T-helper 2 cell treated with Interferon-gamma antibody and Interleukin-4, amounts not matched to agents 5 μg/mL and 100 μg/mL, for 36 hours (primary cell): ENCODE measurements around the gene PF4V1.

Source experiments
- DNase-seq: peaks from one replicate; pipeline ENCODE4 v3.0.0; 2021; ENCODE audit warnings: low spot score
- H3K27ac Mint-ChIP-seq: one replicate; pipeline ENCODE4 v1.8.0; 2021; ENCODE audit warnings: mild to moderate bottlenecking, mixed read lengths
- H3K27me3 Mint-ChIP-seq: one replicate; pipeline ENCODE4 v1.8.0; 2021; ENCODE audit warnings: low read depth, mixed read lengths
- H3K36me3 Mint-ChIP-seq: one replicate; pipeline ENCODE4 v1.8.0; 2021; ENCODE audit warnings: low read depth, mixed read lengths
- H3K4me1 Mint-ChIP-seq: one replicate; pipeline ENCODE4 v1.8.0; 2021; ENCODE audit warnings: low read depth, mixed read lengths
- H3K4me3 Mint-ChIP-seq: one replicate; pipeline ENCODE4 v1.8.0; 2022; ENCODE audit warnings: mild to moderate bottlenecking, moderate library complexity, mixed read lengths
- H3K9me3 Mint-ChIP-seq: one replicate; pipeline ENCODE4 v1.8.0; 2021; ENCODE audit warnings: mixed read lengths

The PF4V1 gene

GRCh38 chr4:73869130-73870055 is 16.3 kb downstream of the PF4V1 start, which contains the start of gene CXCL1:
Gene CXCL1, plus strand, starts transcription at chr4:73869393. Its CDS starts 78 bp downstream, at chr4:73869471.
- H3K27me3 Mint-ChIP-seq, result peaks cover 33% of the 10 kb centered on the region
- peak within 1 kb of the TSS; percentile 21 for H3K4me3 Mint-ChIP-seq
- H3K27ac Mint-ChIP-seq, result no peak within 1 kb of the TSS
- DNase-seq, result no peak
- no peaks in the 10 kb centered on the region for H3K9me3 Mint-ChIP-seq
- no peaks in the 10 kb centered on the region for H3K4me1 Mint-ChIP-seq
- no peaks in the 10 kb centered on the region for H3K36me3 Mint-ChIP-seq

- H3K9me3 Mint-ChIP-seq, result no peaks in the 10 kb centered on the region
- no peak for DNase-seq
- H3K4me1 Mint-ChIP-seq, result no peaks in the 10 kb centered on the region
- no peaks in the 10 kb centered on the region for H3K36me3 Mint-ChIP-seq
- H3K27ac Mint-ChIP-seq, result no peak overlapping the region
- H3K4me3 Mint-ChIP-seq, result no peak overlapping the region
- H3K27me3 Mint-ChIP-seq, result peaks cover 35% of the 10 kb centered on the region
These were observed 17.2 kb downstream of the PF4V1 start for GRCh38 chr4:73870260-73870659.

- Mint-ChIP-seq H3K4me1 (no peaks in the 10 kb centered on the region), H3K27me3 (peaks cover 32% of the 10 kb centered on the region), H3K4me3 (no peak overlapping the region), H3K9me3 (no peaks in the 10 kb centered on the region), H3K36me3 (no peaks in the 10 kb centered on the region), H3K27ac (no peak overlapping the region)
- no peak for DNase-seq
These were observed 17.7 kb downstream of the PF4V1 start for GRCh38 chr4:73870768-73871167.

GRCh38 chr4:73871511-73872310 is 18.6 kb downstream of the PF4V1 start:
- Mint-ChIP-seq H3K27me3 (peaks cover 31% of the 10 kb centered on the region), H3K9me3 (no peaks in the 10 kb centered on the region), H3K4me3 (no peak overlapping the region), H3K4me1 (no peaks in the 10 kb centered on the region), H3K27ac (no peak overlapping the region), H3K36me3 (no peaks in the 10 kb centered on the region)
- no peak for DNase-seq

GRCh38 chr4:73872316-73873108 is 19.4 kb downstream of the PF4V1 start:
- Mint-ChIP-seq H3K4me1 (no peaks in the 10 kb centered on the region), H3K27ac (no peak overlapping the region), H3K36me3 (no peaks in the 10 kb centered on the region), H3K27me3 (peaks cover 31% of the 10 kb centered on the region), H3K4me3 (no peak overlapping the region), H3K9me3 (no peaks in the 10 kb centered on the region)
- no peak for DNase-seq

- DNase-seq, result no peak
- Mint-ChIP-seq H3K4me3 (no peak overlapping the region), H3K27me3 (peaks cover 18% of the 10 kb centered on the region), H3K27ac (no peak overlapping the region), H3K9me3 (no peaks in the 10 kb centered on the region), H3K4me1 (no peaks in the 10 kb centered on the region), H3K36me3 (no peaks in the 10 kb centered on the region)
These were observed 21.3 kb downstream of the PF4V1 start for GRCh38 chr4:73874386-73874785.

- H3K9me3 Mint-ChIP-seq, result no peaks in the 10 kb centered on the region
- H3K4me1 Mint-ChIP-seq, result no peaks in the 10 kb centered on the region
- H3K27me3 Mint-ChIP-seq, result peaks cover 8% of the 10 kb centered on the region
- DNase-seq, result no peak
- no peak overlapping the region for H3K4me3 Mint-ChIP-seq
- no peaks in the 10 kb centered on the region for H3K36me3 Mint-ChIP-seq
- H3K27ac Mint-ChIP-seq, result no peak overlapping the region
These were observed 22.3 kb downstream of the PF4V1 start for GRCh38 chr4:73875401-73875800.

GRCh38 chr4:73883306-73883705 is 30.2 kb downstream of the PF4V1 start:
- Mint-ChIP-seq H3K4me3 (no peak overlapping the region), H3K27me3 (no peaks in the 10 kb centered on the region), H3K4me1 (peaks cover 2% of the 10 kb centered on the region), H3K27ac (no peak overlapping the region), H3K36me3 (no peaks in the 10 kb centered on the region), H3K9me3 (no peaks in the 10 kb centered on the region)
- DNase-seq, result no peak

- H3K9me3 Mint-ChIP-seq, result no peaks in the 10 kb centered on the region
These were observed 32.6 kb downstream of the PF4V1 start for GRCh38 chr4:73885574-73886267.

GRCh38 chr4:73891326-73891725 is 38.2 kb downstream of the PF4V1 start:
- Mint-ChIP-seq H3K36me3 (no peaks in the 10 kb centered on the region), H3K27me3 (no peaks in the 10 kb centered on the region), H3K27ac (no peak overlapping the region), H3K4me3 (no peak overlapping the region), H3K9me3 (no peaks in the 10 kb centered on the region), H3K4me1 (no peaks in the 10 kb centered on the region)
- DNase-seq, result no peak

More at GRCh38 chr4:73885574-73886267, 32.6 kb downstream of the PF4V1 start:
- DNase-seq, result no peak
- Mint-ChIP-seq H3K4me3 (no peak overlapping the region), H3K36me3 (no peaks in the 10 kb centered on the region), H3K27ac (no peak overlapping the region), H3K4me1 (peaks cover 2% of the 10 kb centered on the region), H3K27me3 (no peaks in the 10 kb centered on the region)

- no peak overlapping the region for H3K27ac Mint-ChIP-seq
- no peak overlapping the region for H3K4me3 Mint-ChIP-seq
- H3K36me3 Mint-ChIP-seq, result no peaks in the 10 kb centered on the region
- H3K27me3 Mint-ChIP-seq, result no peaks in the 10 kb centered on the region
- H3K9me3 Mint-ChIP-seq, result no peaks in the 10 kb centered on the region
- no peaks in the 10 kb centered on the region for H3K4me1 Mint-ChIP-seq
- DNase-seq, result no peak
These were observed 38.8 kb downstream of the PF4V1 start for GRCh38 chr4:73891739-73892405.

GRCh38 chr4:73892966-73893365 is 39.9 kb downstream of the PF4V1 start:
- Mint-ChIP-seq H3K4me3 (no peak overlapping the region), H3K36me3 (no peaks in the 10 kb centered on the region), H3K27me3 (no peaks in the 10 kb centered on the region), H3K27ac (no peak overlapping the region), H3K4me1 (no peaks in the 10 kb centered on the region), H3K9me3 (no peaks in the 10 kb centered on the region)
- no peak for DNase-seq

- H3K36me3 Mint-ChIP-seq, result no peaks in the 10 kb centered on the region
- H3K4me1 Mint-ChIP-seq, result no peaks in the 10 kb centered on the region
- no peak overlapping the region for H3K4me3 Mint-ChIP-seq
- no peaks in the 10 kb centered on the region for H3K9me3 Mint-ChIP-seq
- H3K27ac Mint-ChIP-seq, result no peak overlapping the region
- no peak for DNase-seq
- no peaks in the 10 kb centered on the region for H3K27me3 Mint-ChIP-seq
These were observed 40.9 kb downstream of the PF4V1 start for GRCh38 chr4:73894001-73894400.
